ENCODE results near the gene PLPP4.

Gene PLPP4

GRCh38 chr10:120573355-120573754 is 116.3 kb downstream of the PLPP4 start:
- Histone ChIP-seq H3K36me3 (ENCODE audit: low read length) (no peaks in the 10 kb centered on the region), H4K20me1 (ENCODE audit: low read depth, low read length) (no peaks in the 10 kb centered on the region), H3K9ac (ENCODE audit: low read length) (no peak overlapping the region), H3K27me3 (ENCODE audit: low read length) (no peaks in the 10 kb centered on the region), H3K4me2 (ENCODE audit: low read depth, low read length, poor library complexity, severe bottlenecking) (no peak overlapping the region), H3K79me2 (ENCODE audit: insufficient read depth, low read length) (no peaks in the 10 kb centered on the region), H3K9me2 (replicated peaks; ENCODE audit: insufficient read depth, low read length) (no peaks in the 10 kb centered on the region), H3F3A (ENCODE audit: insufficient read depth) (no peaks in the 10 kb centered on the region), H2AFZ (ENCODE audit: low read depth, low read length, severe bottlenecking) (no peak overlapping the region), H3K9me3 (ENCODE audit: insufficient read depth, low read length) (no peaks in the 10 kb centered on the region), H3K27ac (ENCODE audit: low read depth, low read length) (no peak overlapping the region), H3K4me3 (ENCODE audit: insufficient read depth, low read length, poor library complexity, severe bottlenecking) (no peak overlapping the region)
- no peak for TF ChIP-seq EZH2phosphoT487 (conservative IDR thresholded peaks at IDR 0.05; ENCODE audit: low read length)
- TF ChIP-seq CTCF (IDR thresholded peaks at IDR 0.05; ENCODE audit: insufficient read depth, low read length, poor library complexity, severe bottlenecking), result no peak

GRCh38 chr10:120574981-120575380 is 118.0 kb downstream of the PLPP4 start:
- H3F3A ChIP-seq (ENCODE audit: insufficient read depth), result no peaks in the 10 kb centered on the region
- no peak overlapping the region for H3K4me2 ChIP-seq (ENCODE audit: low read depth, low read length, poor library complexity, severe bottlenecking)
- H2AFZ ChIP-seq (ENCODE audit: low read depth, low read length, severe bottlenecking), result no peak overlapping the region
- H3K27me3 ChIP-seq (ENCODE audit: low read length), result no peaks in the 10 kb centered on the region
- no peaks in the 10 kb centered on the region for H3K79me2 ChIP-seq (ENCODE audit: insufficient read depth, low read length)
- H3K4me3 ChIP-seq (ENCODE audit: insufficient read depth, low read length, poor library complexity, severe bottlenecking), result no peak overlapping the region
- no peak overlapping the region for H3K9ac ChIP-seq (ENCODE audit: low read length)
- no peaks in the 10 kb centered on the region for H3K36me3 ChIP-seq (ENCODE audit: low read length)
- no peak overlapping the region for H3K27ac ChIP-seq (ENCODE audit: low read depth, low read length)
- no peak for TF ChIP-seq EZH2phosphoT487 (conservative IDR thresholded peaks at IDR 0.05; ENCODE audit: low read length)
- TF ChIP-seq CTCF (IDR thresholded peaks at IDR 0.05; ENCODE audit: insufficient read depth, low read length, poor library complexity, severe bottlenecking), result no peak
- no peaks in the 10 kb centered on the region for H3K9me3 ChIP-seq (ENCODE audit: insufficient read depth, low read length)
- H4K20me1 ChIP-seq (ENCODE audit: low read depth, low read length), result no peaks in the 10 kb centered on the region
- no peaks in the 10 kb centered on the region for H3K9me2 ChIP-seq (replicated peaks; ENCODE audit: insufficient read depth, low read length)

GRCh38 chr10:120575411-120575810 is 118.4 kb downstream of the PLPP4 start:
- Histone ChIP-seq H2AFZ (ENCODE audit: low read depth, low read length, severe bottlenecking) (no peak overlapping the region), H3K9ac (ENCODE audit: low read length) (no peak overlapping the region), H3K9me2 (replicated peaks; ENCODE audit: insufficient read depth, low read length) (no peaks in the 10 kb centered on the region), H4K20me1 (ENCODE audit: low read depth, low read length) (no peaks in the 10 kb centered on the region), H3K9me3 (ENCODE audit: insufficient read depth, low read length) (no peaks in the 10 kb centered on the region), H3K27me3 (ENCODE audit: low read length) (no peaks in the 10 kb centered on the region), H3F3A (ENCODE audit: insufficient read depth) (no peaks in the 10 kb centered on the region), H3K4me2 (ENCODE audit: low read depth, low read length, poor library complexity, severe bottlenecking) (no peak overlapping the region), H3K36me3 (ENCODE audit: low read length) (no peaks in the 10 kb centered on the region), H3K79me2 (ENCODE audit: insufficient read depth, low read length) (no peaks in the 10 kb centered on the region), H3K4me3 (ENCODE audit: insufficient read depth, low read length, poor library complexity, severe bottlenecking) (no peak overlapping the region), H3K27ac (ENCODE audit: low read depth, low read length) (no peak overlapping the region)
- no peak for TF ChIP-seq CTCF (IDR thresholded peaks at IDR 0.05; ENCODE audit: insufficient read depth, low read length, poor library complexity, severe bottlenecking)
- TF ChIP-seq EZH2phosphoT487 (conservative IDR thresholded peaks at IDR 0.05; ENCODE audit: low read length), result no peak

Data from SU-DHL-6 (cell line).